Mucosa of stomach (tissue), 1 donor: Measurements from ENCODE around the gene SLC4A5.

Experiments
- H3K27me3 ChIP-seq: one replicate; pipeline ENCODE4 v1.7.0; 2013; ENCODE audit warnings: mild to moderate bottlenecking, low read length; ENCODE audit not compliant: control insufficient read depth, insufficient read depth
- H3K36me3 ChIP-seq: one replicate; pipeline ENCODE4 v1.7.0; 2013; ENCODE audit warnings: low read length; ENCODE audit not compliant: control insufficient read depth, insufficient read depth
- H3K4me1 ChIP-seq: one replicate; pipeline ENCODE4 v1.7.0; 2013; ENCODE audit warnings: mild to moderate bottlenecking, low read length; ENCODE audit not compliant: control insufficient read depth, insufficient read depth
- H3K4me3 ChIP-seq: one replicate; pipeline ENCODE4 v1.7.0; 2013; ENCODE audit warnings: low read length
- H3K9ac ChIP-seq: one replicate; pipeline ENCODE4 v1.7.0; 2013; ENCODE audit warnings: mild to moderate bottlenecking, low read length, moderate library complexity
- H3K9me3 ChIP-seq: one replicate; pipeline ENCODE4 v1.7.0; 2013; ENCODE audit warnings: mild to moderate bottlenecking, low read length, moderate library complexity; ENCODE audit not compliant: control insufficient read depth
- donor health status: Pancreatic carcinoma.

The SLC4A5 gene

DNA sequence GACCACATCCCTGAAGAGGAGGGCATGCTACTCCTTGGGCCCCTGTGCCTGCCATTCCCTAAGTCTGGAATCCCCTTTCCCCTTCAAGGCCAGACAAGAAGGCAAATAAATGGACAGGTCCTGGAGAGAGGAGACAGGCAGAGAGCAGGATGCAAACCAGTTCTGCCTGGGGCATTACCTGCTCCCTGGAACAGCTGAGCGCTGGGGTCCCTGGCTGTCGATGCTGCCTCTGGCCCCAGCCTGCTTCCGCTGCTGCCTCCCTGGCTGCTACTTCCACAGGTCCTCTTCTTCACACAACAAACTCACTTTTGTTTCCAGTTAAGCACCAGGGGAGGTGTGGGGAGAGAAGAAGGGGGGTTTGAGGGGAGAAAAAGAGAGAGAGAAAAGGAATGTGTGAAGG is 53.1 kb downstream of the SLC4A5 start:
- Histone ChIP-seq H3K36me3 (no peaks in the 10 kb centered on the region), H3K9ac (no peak overlapping the region), H3K4me1 (peaks cover 18% of the 10 kb centered on the region), H3K9me3 (no peaks in the 10 kb centered on the region), H3K27me3 (no peaks in the 10 kb centered on the region), H3K4me3 (no peak overlapping the region)

DNA sequence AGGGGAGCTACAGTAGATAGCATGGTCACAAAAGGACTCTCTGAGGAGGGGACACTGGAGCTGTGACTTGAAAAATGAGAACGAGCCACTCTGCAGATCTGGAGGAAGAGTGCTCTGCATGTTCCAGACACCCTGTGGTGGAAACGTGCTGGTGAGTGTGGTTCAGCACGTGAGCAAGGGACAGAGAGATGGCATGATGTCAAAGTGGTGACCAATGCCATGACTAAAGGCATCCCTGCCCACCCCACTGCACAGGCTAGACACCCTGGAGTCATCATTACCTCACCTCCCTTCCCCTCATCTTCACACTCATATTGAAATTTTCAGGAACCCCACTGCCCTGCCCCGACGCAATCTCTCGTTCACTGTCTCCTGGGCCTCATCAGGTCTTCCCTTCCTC is 56.5 kb downstream of the SLC4A5 start:
- Histone ChIP-seq H3K4me1 (peaks cover 7% of the 10 kb centered on the region), H3K4me3 (no peak overlapping the region), H3K9ac (no peak overlapping the region), H3K27me3 (no peaks in the 10 kb centered on the region), H3K36me3 (no peaks in the 10 kb centered on the region), H3K9me3 (no peaks in the 10 kb centered on the region)

DNA sequence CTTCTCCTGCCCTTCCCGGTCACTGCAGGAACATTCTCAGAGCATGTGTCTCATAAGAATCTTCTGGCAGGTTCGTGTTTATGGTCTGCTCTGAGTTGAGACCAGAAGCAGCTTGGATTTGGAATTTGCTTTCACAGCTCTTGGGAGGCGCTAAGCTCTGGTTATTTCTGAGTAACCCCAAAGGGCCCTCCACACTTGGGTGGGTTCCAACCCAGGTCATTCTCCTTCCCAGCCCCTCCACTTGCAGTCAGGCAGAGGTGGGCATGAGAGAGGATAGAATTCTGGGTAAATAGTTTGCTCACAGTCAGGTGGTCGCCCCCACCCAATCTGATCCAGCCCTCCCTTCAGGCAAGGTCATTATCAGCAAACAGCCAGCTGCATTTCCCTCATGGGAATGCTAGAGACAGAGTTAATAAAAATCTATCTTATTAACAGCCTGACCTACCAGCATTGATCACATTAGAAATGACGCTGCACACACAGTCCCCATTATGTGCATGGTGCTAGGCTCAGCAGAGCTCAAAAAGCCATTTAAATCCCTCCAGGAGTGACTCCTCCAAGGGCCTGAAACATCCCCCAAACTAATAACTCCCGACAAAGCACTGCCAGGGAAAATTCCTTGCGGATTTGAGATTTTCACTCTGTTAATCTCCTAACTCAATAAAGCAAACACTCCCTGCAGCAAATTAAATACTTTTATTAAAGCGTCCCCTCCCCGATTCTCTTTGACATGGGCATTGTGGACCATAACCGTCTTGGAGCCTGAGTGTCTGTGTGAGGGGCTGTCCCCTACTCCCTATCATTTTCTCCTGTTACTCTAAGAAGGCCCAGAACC is 61.9 kb downstream of the SLC4A5 start:
- H3K4me3 ChIP-seq: no peak overlapping the region
- H3K27me3 ChIP-seq: no peaks in the 10 kb centered on the region
- H3K36me3 ChIP-seq: no peaks in the 10 kb centered on the region
- H3K9ac ChIP-seq: no peak overlapping the region
- H3K4me1 ChIP-seq: no peaks in the 10 kb centered on the region
- no peaks in the 10 kb centered on the region for H3K9me3 ChIP-seq

DNA sequence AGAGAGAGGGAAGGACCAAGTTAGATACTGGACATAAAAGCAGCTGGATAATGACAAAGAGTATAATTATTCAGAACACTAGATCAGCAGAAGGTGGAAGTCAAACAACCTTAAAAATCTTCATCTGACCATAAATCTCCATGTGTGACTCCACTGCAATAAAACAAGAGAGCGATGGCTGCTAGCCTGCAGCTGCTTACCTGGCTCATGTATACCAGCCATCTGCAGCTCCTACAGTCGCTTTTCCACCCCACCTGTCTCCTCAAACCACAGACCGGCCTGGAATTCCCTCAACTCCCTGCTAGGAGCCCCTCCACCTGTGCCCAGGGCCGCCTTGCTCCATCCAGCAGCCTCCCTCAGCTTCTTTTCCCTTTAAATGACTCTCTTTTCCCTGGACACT is 64.5 kb downstream of the SLC4A5 start:
- Histone ChIP-seq H3K9ac (no peak overlapping the region), H3K4me1 (no peaks in the 10 kb centered on the region), H3K9me3 (no peaks in the 10 kb centered on the region), H3K4me3 (no peak overlapping the region), H3K36me3 (no peaks in the 10 kb centered on the region), H3K27me3 (no peaks in the 10 kb centered on the region)

DNA sequence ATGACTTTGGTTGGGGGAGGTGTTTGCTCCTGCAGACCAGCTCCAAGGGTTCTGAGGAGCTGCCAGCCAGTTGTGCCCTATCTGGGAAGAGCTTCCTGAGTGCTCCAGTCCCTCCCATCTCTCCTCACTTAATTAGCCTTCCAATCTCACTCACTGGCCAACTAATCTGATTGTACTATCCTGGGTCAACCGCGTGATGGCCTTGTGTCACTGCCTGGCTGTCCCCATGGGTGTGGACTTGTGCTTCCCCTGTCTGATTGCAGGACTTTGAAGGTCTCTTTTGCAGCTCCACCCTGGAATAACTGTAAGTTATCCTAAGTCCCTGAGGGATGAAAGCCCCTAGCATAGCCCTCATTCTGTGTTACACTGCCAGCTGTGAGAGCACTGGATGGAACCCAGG is 65.0 kb downstream of the SLC4A5 start:
- H3K4me3 ChIP-seq: no peak overlapping the region
- no peaks in the 10 kb centered on the region for H3K4me1 ChIP-seq
- no peaks in the 10 kb centered on the region for H3K9me3 ChIP-seq
- no peak overlapping the region for H3K9ac ChIP-seq
- no peaks in the 10 kb centered on the region for H3K36me3 ChIP-seq
- no peaks in the 10 kb centered on the region for H3K27me3 ChIP-seq

DNA sequence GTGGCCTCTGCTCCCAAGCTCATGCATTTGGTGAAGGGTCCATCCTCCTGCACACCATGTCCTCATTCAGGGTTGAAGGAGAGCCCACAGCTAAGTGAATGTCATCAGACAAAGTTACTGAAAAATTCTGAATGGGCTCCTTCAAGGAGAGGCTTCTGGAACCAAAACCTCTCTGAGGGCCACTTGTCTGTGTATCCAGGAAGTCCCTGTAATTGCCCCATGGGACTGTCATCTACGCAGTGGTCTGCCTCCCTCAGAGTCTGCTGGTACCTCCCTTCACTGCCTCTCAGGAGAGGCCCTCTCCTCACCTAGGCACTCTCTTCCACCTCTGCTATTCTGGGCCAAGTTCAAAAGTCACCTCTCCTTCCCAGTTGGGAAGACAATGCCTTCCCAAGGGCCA is 68.0 kb downstream of the SLC4A5 start:
- Histone ChIP-seq H3K9ac (no peak overlapping the region), H3K4me1 (no peaks in the 10 kb centered on the region), H3K36me3 (no peaks in the 10 kb centered on the region), H3K4me3 (no peak overlapping the region), H3K27me3 (no peaks in the 10 kb centered on the region), H3K9me3 (no peaks in the 10 kb centered on the region)

DNA sequence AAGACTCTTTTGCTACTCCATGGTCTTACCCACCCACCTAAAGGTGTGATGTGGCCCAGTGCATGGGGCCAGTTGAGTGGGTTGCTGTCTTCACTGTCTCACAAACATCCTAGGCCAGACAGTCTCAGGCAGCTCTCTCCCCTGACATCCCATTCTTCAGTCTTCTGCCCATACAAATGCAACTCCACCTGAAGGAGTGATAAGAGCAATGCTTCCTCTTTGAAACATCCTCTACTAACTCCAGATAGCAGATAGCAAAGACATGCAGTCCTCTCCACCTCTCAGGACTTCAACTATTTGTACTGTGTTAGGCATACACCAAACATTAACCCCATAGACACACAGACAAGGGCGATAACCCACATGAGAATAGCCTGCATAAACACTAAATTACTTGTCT is 73.5 kb downstream of the SLC4A5 start:
- H3K4me1 ChIP-seq: peaks cover 7% of the 10 kb centered on the region
- no peak overlapping the region for H3K4me3 ChIP-seq
- H3K27me3 ChIP-seq: no peaks in the 10 kb centered on the region
- H3K9me3 ChIP-seq: no peaks in the 10 kb centered on the region
- H3K9ac ChIP-seq: no peak overlapping the region
- no peaks in the 10 kb centered on the region for H3K36me3 ChIP-seq

DNA sequence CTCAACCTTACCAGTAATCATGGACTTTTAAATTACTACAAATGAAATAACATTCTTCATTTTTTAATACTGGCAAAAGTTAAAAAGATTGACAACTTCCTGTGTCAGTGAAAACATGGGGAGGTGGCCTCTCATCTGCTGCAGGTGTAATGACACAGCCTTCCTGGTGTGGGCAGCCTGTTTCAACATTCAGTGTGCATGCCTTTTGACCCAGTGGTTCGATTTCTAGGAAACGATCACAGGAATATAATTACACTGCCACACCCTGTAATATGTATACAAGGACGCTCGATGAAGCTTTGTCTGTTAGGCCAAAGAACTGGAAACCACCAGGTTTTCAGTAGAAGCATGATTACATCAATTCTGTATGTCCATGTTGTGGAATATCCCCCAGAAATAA is 76.1 kb downstream of the SLC4A5 start:
- Histone ChIP-seq H3K4me1 (peaks cover 7% of the 10 kb centered on the region), H3K9me3 (no peaks in the 10 kb centered on the region), H3K27me3 (no peaks in the 10 kb centered on the region), H3K36me3 (no peaks in the 10 kb centered on the region), H3K9ac (no peak overlapping the region), H3K4me3 (no peak overlapping the region)

DNA sequence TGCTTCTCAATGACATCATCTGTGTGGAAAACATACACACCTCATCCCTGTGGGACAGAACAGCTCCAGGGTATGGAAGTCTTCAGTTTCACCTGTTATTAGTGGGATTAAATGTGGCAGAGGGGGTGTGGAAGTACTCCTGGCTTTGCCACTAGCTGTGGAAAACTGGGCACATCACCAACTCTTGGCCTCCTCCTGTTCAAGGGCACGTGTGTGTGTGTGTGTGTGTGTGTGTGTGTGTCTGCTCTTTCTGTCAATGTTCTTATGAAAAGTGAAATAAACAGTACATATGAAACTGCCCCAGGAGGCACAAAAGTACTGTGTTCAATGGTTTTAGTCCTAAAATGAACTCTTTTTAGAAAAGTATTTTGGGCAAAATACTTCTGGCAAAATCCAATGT is 78.9 kb downstream of the SLC4A5 start:
- Histone ChIP-seq H3K9ac (no peak overlapping the region), H3K9me3 (no peaks in the 10 kb centered on the region), H3K4me3 (no peak overlapping the region), H3K4me1 (peaks cover 13% of the 10 kb centered on the region), H3K27me3 (no peaks in the 10 kb centered on the region), H3K36me3 (no peaks in the 10 kb centered on the region)

DNA sequence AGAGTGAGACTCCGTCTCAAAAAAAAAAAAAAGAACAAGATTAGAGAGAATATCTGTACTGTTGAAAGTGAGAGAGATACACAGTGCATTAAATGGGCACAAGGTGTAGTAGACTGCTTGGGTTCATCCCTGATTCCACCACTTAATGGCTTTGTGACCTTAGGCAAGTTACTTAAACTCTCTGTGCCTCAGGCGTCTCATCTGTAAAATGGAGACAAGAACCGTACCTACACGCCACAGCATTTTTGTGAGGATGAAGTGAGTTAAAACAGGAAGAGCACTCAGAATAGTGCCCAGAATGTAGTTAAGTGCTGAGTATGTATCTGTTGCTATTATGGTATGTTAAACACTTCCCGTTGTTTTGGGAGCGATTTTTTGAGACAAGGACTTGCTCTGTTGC is 80.5 kb downstream of the SLC4A5 start:
- no peaks in the 10 kb centered on the region for H3K27me3 ChIP-seq
- H3K9ac ChIP-seq: no peak overlapping the region
- no peak overlapping the region for H3K4me3 ChIP-seq
- H3K4me1 ChIP-seq: peaks cover 11% of the 10 kb centered on the region
- H3K36me3 ChIP-seq: no peaks in the 10 kb centered on the region
- H3K9me3 ChIP-seq: no peaks in the 10 kb centered on the region

DNA sequence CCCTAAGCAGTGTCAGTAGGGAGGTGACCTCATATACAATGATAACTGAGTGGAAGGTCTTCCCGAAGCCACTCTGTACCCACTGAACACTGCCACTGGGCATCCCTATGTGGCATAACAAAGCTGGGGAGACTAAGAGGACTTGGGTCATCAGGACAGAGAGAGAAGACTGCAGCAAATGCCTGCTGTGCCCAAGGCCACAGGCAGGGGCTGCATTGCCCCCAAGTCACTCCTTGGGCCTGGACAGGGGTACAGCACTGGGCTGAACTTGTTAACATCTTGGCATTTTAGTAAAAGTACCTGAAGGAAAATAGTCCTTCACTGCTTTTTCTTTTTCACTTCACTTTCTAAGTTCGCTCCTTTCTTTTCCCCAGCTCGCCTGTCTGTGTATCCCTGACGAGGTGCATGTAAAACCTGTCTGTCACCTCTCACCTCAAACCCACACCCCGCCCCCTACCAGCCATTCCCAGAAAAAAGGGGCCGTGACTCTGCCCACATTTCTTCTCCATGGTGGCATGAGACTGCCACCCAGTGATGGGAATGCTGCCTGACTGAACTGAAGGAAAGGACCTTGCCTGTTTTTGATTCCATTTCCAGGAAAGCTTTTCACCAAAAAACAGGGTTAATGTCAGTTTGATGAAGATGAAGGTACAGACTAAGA is 81.9 kb downstream of the SLC4A5 start:
- Histone ChIP-seq H3K4me3 (no peak overlapping the region), H3K27me3 (no peaks in the 10 kb centered on the region), H3K9ac (no peak overlapping the region), H3K4me1 (peaks cover 6% of the 10 kb centered on the region), H3K36me3 (no peaks in the 10 kb centered on the region), H3K9me3 (no peaks in the 10 kb centered on the region)

DNA sequence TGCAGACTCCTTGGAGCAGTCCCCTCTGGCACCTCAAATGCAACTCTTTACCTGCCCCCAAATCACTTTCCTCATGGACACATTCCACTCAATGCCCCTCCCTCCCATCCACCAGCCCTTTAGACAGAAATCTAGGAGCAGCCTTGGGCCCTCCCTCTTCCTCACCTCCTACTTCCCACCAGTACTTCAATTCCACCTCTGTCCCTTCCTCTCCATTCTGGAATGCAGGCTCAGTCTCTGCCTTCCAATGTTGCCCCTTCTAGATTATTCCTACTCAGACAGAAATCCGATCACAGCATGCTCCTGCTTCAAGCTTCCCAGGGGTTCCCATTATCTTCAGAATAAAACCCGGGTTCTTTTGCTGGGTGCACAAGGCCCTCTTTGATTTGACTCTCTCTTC is 82.7 kb downstream of the SLC4A5 start:
- Histone ChIP-seq H3K4me1 (peaks cover 6% of the 10 kb centered on the region), H3K9me3 (no peaks in the 10 kb centered on the region), H3K36me3 (no peaks in the 10 kb centered on the region), H3K9ac (no peak overlapping the region), H3K27me3 (no peaks in the 10 kb centered on the region), H3K4me3 (no peak overlapping the region)
